ENCODE data around the gene C12orf42. TPM values are rescaled to one million over a fixed set of nuclear protein-coding genes. Genes with fewer than 3 reads are reported as not detected.
A peak's percentile ranks its signal among the peaks of the same experiment; 100 is the strongest.

Gene C12orf42
- total RNA-seq, 1 experiment from 2014 or later, result not detected

- ATAC-seq (peak; percentile 83), DNase-seq (ENCODE audit: low read depth, low spot score) (peak; percentile 18)
- Histone ChIP-seq H3K9ac (ENCODE audit: low read length) (no peak overlapping the region), H3K27ac (ENCODE audit: low read depth, low read length) (no peak overlapping the region), H3K9me2 (ENCODE audit: insufficient read depth) (no peaks in the 10 kb centered on the region), H3K4me2 (ENCODE audit: low read length) (no peak overlapping the region), H3K4me3 (replicated peaks in 1 of 2; ENCODE audit: low read depth in 1 of 2, low read length in 2 of 2) (no peak overlapping the region), H2AFZ (ENCODE audit: low read depth, low read length, poor library complexity, severe bottlenecking) (no peak overlapping the region), H3K36me3 (ENCODE audit: control insufficient read depth in 1 of 2, insufficient read depth in 2 of 2, low read length in 2 of 2) (no peaks in the 10 kb centered on the region), H4K20me1 (ENCODE audit: insufficient read depth) (no peaks in the 10 kb centered on the region), H3K79me2 (ENCODE audit: insufficient read depth, low read length) (no peaks in the 10 kb centered on the region), H3K27me3 (ENCODE audit: insufficient read depth, low read length) (peaks cover 7% of the 10 kb centered on the region; the same call in 1 of the 2 replicates), H3K4me1 (ENCODE audit: control insufficient read depth in 1 of 2, insufficient read depth in 2 of 2, low read length in 2 of 2) (no peaks in the 10 kb centered on the region), H3K9me3 (ENCODE audit: control insufficient read depth in 1 of 2, insufficient read depth in 1 of 2, low read depth in 1 of 2, low read length in 2 of 2) (no peaks in the 10 kb centered on the region)
- TF ChIP-seq RAD21 (IDR thresholded peaks at IDR 0.05; ENCODE audit: low read depth) (peak; percentile 47), CTCF (IDR thresholded peaks at IDR 0.05 in 2 of 3, conservative IDR thresholded peaks at IDR 0.05 in 1 of 3; ENCODE audit: borderline replicate concordance in 1 of 3, insufficient read depth in 1 of 3, low read depth in 2 of 3, low read length in 2 of 3) (peak; percentile 17 to 53 (median 53); a peak in 5 of 6 replicates), ZBTB33 (IDR thresholded peaks at IDR 0.05; ENCODE audit: extremely low read depth, insufficient replicate concordance, low read length) (no peak)
- CTCF ChIA-PET, result no interaction called here
- RAD21 ChIA-PET (ENCODE audit: low non-redundant PET in 1 of 2, low total read pairs in 2 of 2, uncharacterized antibody in 2 of 2, unreplicated experiment in 2 of 2), result no interaction called here
- POLR2A ChIA-PET, result no interaction called here
- BruUV-seq (replicated peaks), result no TSS peak
- intact Hi-C loops (cut with micrococcal nuclease), result loop anchor here (1.0 to 2.0 kb wide), 2 partner anchors 178 to 223 kb away; no protein-coding TSS in a partner anchor
These were observed 169.6 kb downstream of the C12orf42 start for GRCh38 chr12:103326190-103326589.

GRCh38 chr12:103318566-103318965 is 177.2 kb downstream of the C12orf42 start:
- ChIA-PET RAD21 (ENCODE audit: low non-redundant PET in 1 of 2, low total read pairs in 2 of 2, uncharacterized antibody in 2 of 2, unreplicated experiment in 2 of 2) (no interaction called here), POLR2A (no interaction called here), CTCF (no interaction called here)
- no peak overlapping the region for H3K9ac ChIP-seq (ENCODE audit: low read length)
- H3K27ac ChIP-seq (ENCODE audit: low read depth, low read length), result no peak overlapping the region
- intact Hi-C loops (cut with micrococcal nuclease), result no loop called here
- H3K79me2 ChIP-seq (ENCODE audit: insufficient read depth, low read length), result no peaks in the 10 kb centered on the region
- no peak overlapping the region for H3K4me2 ChIP-seq (ENCODE audit: low read length)
- no peaks in the 10 kb centered on the region for H3K36me3 ChIP-seq (ENCODE audit: control insufficient read depth in 1 of 2, insufficient read depth in 2 of 2, low read length in 2 of 2)
- no peaks in the 10 kb centered on the region; a peak in 1 of 4 replicates for H3K9me3 ChIP-seq (ENCODE audit: control insufficient read depth in 1 of 2, insufficient read depth in 1 of 2, low read depth in 1 of 2, low read length in 2 of 2)
- peaks cover 16% of the 10 kb centered on the region; the same call in 1 of the 2 replicates for H3K27me3 ChIP-seq (ENCODE audit: insufficient read depth, low read length)
- H2AFZ ChIP-seq (ENCODE audit: low read depth, low read length, poor library complexity, severe bottlenecking), result no peak overlapping the region
- no peak for DNase-seq (ENCODE audit: low read depth, low spot score)
- no peak for ATAC-seq
- H3K4me1 ChIP-seq (ENCODE audit: control insufficient read depth in 1 of 2, insufficient read depth in 2 of 2, low read length in 2 of 2), result no peaks in the 10 kb centered on the region
- no peaks in the 10 kb centered on the region for H3K9me2 ChIP-seq (ENCODE audit: insufficient read depth)
- H4K20me1 ChIP-seq (ENCODE audit: insufficient read depth), result no peaks in the 10 kb centered on the region
- no TSS peak for BruUV-seq (replicated peaks)
- no peak overlapping the region for H3K4me3 ChIP-seq (replicated peaks in 1 of 2; ENCODE audit: low read depth in 1 of 2, low read length in 2 of 2)
- TF ChIP-seq CTCF (IDR thresholded peaks at IDR 0.05 in 2 of 3, conservative IDR thresholded peaks at IDR 0.05 in 1 of 3; ENCODE audit: borderline replicate concordance in 1 of 3, insufficient read depth in 1 of 3, low read depth in 2 of 3, low read length in 2 of 3) (no peak), ATF3 (IDR thresholded peaks at IDR 0.05) (no peak), SP1 (IDR thresholded peaks at IDR 0.05; ENCODE audit: low read depth) (no peak), ZFX (IDR thresholded peaks at IDR 0.05) (no peak), SIN3A (IDR thresholded peaks at IDR 0.05; ENCODE audit: low read depth) (no peak), EZH2 (IDR thresholded peaks at IDR 0.05) (no peak), EZH2phosphoT487 (IDR thresholded peaks at IDR 0.05; ENCODE audit: borderline replicate concordance) (no peak), POLR2A (IDR thresholded peaks at IDR 0.05; ENCODE audit: borderline replicate concordance, extremely low read depth, insufficient read depth, insufficient read length) (no peak), RAD21 (IDR thresholded peaks at IDR 0.05; ENCODE audit: low read depth) (no peak), ZBTB33 (IDR thresholded peaks at IDR 0.05; ENCODE audit: extremely low read depth, insufficient replicate concordance, low read length) (no peak)

Data from HCT116 (cell line).